Nephron (organoid): ENCODE data around the gene INAFM2.

Source experiments
- H3K27ac Mint-ChIP-seq, 3 experiments: 2 replicates each; pipeline ENCODE4 v1.8.0; 2020; ENCODE audit warnings: mixed read lengths in 3 of 3, mild to moderate bottlenecking in 2 of 3, moderate library complexity in 1 of 3
- H3K27me3 Mint-ChIP-seq: 2 replicates; pipeline ENCODE4 v1.8.0; 2021; ENCODE audit warnings: low read depth, mild to moderate bottlenecking, moderate library complexity, mixed read lengths
- H3K36me3 Mint-ChIP-seq: 2 replicates; pipeline ENCODE4 v1.8.0; 2020; ENCODE audit warnings: low read depth, mixed read lengths
- H3K4me1 Mint-ChIP-seq: 2 replicates; pipeline ENCODE4 v1.8.0; 2020; ENCODE audit warnings: mixed read lengths
- H3K4me3 Mint-ChIP-seq, 3 experiments: 2 replicates each; pipeline ENCODE4 v1.8.0; 2020; ENCODE audit warnings: mild to moderate bottlenecking in 3 of 3, mixed read lengths in 3 of 3, moderate library complexity in 2 of 3
- H3K9me3 Mint-ChIP-seq: 2 replicates; pipeline ENCODE4 v1.8.0; 2020; ENCODE audit warnings: mixed read lengths
- CTCF ChIP-seq, 3 experiments: fragments of 200-600 bp; sonication (generic); IDR thresholded peaks; one replicate each; pipeline ENCODE4 v1.5.0; 2021; ENCODE audit warnings: antibody characterized with exemption in 3 of 3; ENCODE audit not compliant: unreplicated experiment in 3 of 3

Gene INAFM2

GRCh38 chr15:40316931-40317330, 6.6 kb upstream of the INAFM2 start:
- Mint-ChIP-seq H3K36me3 (no peaks in the 10 kb centered on the region), H3K4me1 (peaks cover 7% of the 10 kb centered on the region), H3K4me3 (no peak overlapping the region), H3K27me3 (peaks cover 63% of the 10 kb centered on the region), H3K9me3 (no peaks in the 10 kb centered on the region), H3K27ac (no peak overlapping the region)
- TF ChIP-seq CTCF (IDR thresholded peaks at IDR 0.05; ENCODE audit: unreplicated experiment in 3 of 3): no peak

DNA sequence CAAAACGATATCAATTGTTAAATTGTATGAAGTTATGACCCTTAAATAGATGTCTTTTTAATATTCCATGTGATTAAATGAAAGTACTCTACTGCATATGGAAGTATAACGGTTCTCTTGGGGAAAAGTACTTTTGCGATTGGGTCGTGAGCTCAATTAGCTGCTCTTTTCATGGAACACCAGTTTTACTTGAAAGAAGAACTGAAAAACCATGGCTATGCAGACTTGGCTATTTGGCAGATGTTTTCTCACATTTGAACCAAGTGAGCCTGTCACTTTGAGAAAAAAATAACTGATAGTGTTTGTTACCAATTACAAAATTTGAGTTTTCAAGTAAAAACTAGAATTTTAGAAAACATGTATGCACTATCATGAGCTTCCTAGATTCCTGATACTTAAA, 5.9 kb upstream of the INAFM2 start:
- Mint-ChIP-seq H3K9me3 (no peaks in the 10 kb centered on the region), H3K4me3 (no peak overlapping the region), H3K36me3 (no peaks in the 10 kb centered on the region), H3K27ac (no peak overlapping the region), H3K27me3 (peaks cover 61% of the 10 kb centered on the region), H3K4me1 (peaks cover 13% of the 10 kb centered on the region)
- no peak for TF ChIP-seq CTCF (IDR thresholded peaks at IDR 0.05; ENCODE audit: unreplicated experiment in 3 of 3)

- H3K27ac Mint-ChIP-seq: no peak overlapping the region
- H3K9me3 Mint-ChIP-seq: no peaks in the 10 kb centered on the region
- peaks cover 4% of the 10 kb centered on the region for H3K36me3 Mint-ChIP-seq
- peaks cover 26% of the 10 kb centered on the region for H3K4me1 Mint-ChIP-seq
- H3K27me3 Mint-ChIP-seq: peaks cover 45% of the 10 kb centered on the region
- TF ChIP-seq CTCF (IDR thresholded peaks at IDR 0.05; ENCODE audit: unreplicated experiment in 3 of 3): no peak
- no peak overlapping the region for H3K4me3 Mint-ChIP-seq
Observed at GRCh38 chr15:40320409-40320808, 3.1 kb upstream of the INAFM2 start.

DNA sequence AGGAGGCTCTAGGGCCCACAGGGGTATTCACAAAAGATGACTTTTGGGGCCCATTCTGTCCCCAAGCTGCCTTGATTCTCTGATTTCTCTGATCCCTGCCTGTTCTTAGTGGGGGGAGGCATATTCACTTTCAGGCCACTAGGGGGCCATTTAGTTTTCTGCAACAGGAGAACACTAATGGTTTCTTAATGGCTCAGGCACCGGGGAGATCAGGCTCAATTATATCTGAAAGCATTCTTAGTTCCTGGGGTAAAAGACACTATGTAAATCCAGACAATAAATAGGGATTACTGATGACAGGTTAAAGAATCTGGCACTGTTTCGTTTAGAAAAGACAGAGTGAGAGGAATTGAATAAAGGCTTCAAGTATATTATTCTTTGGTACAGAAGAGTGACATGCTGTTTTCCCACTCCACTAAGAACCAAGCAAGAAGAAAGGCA, 2.5 kb upstream of the INAFM2 start:
- peak; percentile 86 to 91 (median 91) for TF ChIP-seq CTCF (IDR thresholded peaks at IDR 0.05; ENCODE audit: unreplicated experiment in 3 of 3)
- H3K27ac Mint-ChIP-seq: peak overlapping the region in 1 of 3 experiments; percentile 37

DNA sequence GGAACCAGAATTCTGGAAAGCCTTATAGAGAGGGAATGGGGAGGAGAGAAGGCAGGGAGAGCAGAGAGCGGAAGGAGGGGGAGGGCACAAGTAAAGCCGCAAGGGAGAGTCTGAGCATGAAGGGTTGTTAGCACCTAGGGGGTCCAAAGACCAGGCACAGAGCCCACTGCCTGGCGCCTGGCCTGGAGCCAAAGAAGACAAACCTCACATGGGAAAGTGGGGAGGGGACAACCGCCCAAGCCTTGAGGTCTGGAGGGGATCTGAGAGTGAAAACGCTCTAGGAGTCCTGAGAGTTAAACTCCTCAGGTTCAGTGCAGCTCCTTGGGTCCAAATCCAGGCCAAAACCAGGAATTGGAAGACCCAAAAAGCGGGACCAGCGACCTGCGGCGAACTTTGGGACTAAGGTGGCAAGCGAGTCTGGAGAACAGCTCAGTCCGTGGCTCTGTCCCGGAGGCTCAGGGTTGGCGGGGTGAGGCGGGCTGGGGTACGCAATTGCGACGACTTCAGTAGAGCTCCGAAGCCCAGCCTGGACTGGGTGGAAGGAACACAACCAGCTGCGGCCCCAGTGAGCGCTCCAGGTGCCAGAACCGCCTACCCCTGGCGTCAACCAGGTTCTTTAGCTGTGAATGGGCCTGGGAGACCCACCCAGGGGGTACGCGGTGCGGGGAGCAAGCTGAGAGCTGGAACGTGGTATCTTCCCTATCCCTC, 807 bp upstream of the INAFM2 start:
- no peak for TF ChIP-seq CTCF (IDR thresholded peaks at IDR 0.05; ENCODE audit: unreplicated experiment in 3 of 3)
- H3K36me3 Mint-ChIP-seq: peaks cover 5% of the 10 kb centered on the region
- H3K9me3 Mint-ChIP-seq: no peaks in the 10 kb centered on the region
- H3K27ac Mint-ChIP-seq: peak overlapping the region in 2 of 3 experiments; percentile 20 to 55
- H3K27me3 Mint-ChIP-seq: peaks cover 31% of the 10 kb centered on the region
- peak overlapping the region; percentile 74 to 80 (median 76) for H3K4me3 Mint-ChIP-seq
- peaks cover 46% of the 10 kb centered on the region for H3K4me1 Mint-ChIP-seq

More for the DNA sequence above, 2.5 kb upstream of the INAFM2 start:
- peaks cover 5% of the 10 kb centered on the region for H3K36me3 Mint-ChIP-seq
- H3K27me3 Mint-ChIP-seq: peaks cover 40% of the 10 kb centered on the region
- H3K9me3 Mint-ChIP-seq: no peaks in the 10 kb centered on the region
- H3K4me3 Mint-ChIP-seq: peak overlapping the region; percentile 36 to 70 (median 37)
- H3K4me1 Mint-ChIP-seq: peaks cover 29% of the 10 kb centered on the region
